HL-60 (cell line): ENCODE results near the gene SPATA17.

Experiments used
- DNase-seq, 2 experiments: peaks; one replicate each; pipeline ENCODE4 v3.0.0-alpha.2; 2010 to 2020; ENCODE audit warnings: low read depth in 1 of 2, low spot score in 1 of 2
- H3K27ac ChIP-seq: fragments of 250-450 bp; sonication (Bioruptor Pico); replicated peaks from 2 replicates; pipeline ENCODE4 v1.5.1; 2020; ENCODE audit warnings: mild to moderate bottlenecking, moderate library complexity
- H3K27me3 ChIP-seq: fragments of 250-450 bp; sonication (Bioruptor Pico); 2 replicates; pipeline ENCODE4 v1.5.1; 2021; ENCODE audit warnings: mild to moderate bottlenecking, moderate library complexity; ENCODE audit not compliant: insufficient read depth, poor library complexity, severe bottlenecking
- H3K4me3 ChIP-seq: replicated peaks from 2 replicates; pipeline ENCODE4 v1.5.1; 2011; ENCODE audit warnings: mild to moderate bottlenecking, control low read depth, low read length; ENCODE audit not compliant: insufficient read depth
- CTCF ChIP-seq: IDR thresholded peaks from one replicate; pipeline ENCODE4 v1.5.1; 2011; ENCODE audit warnings: low read length, control low read depth, inconsistent platforms; ENCODE audit not compliant: insufficient read depth
- GABPA ChIP-seq: IDR thresholded peaks from 2 replicates; pipeline ENCODE4 v1.6.1; 2012; ENCODE audit warnings: low read depth
- POLR2AphosphoS5 ChIP-seq: IDR thresholded peaks from 2 replicates; pipeline ENCODE4 v1.6.1; 2012; ENCODE audit warnings: low read depth
- REST ChIP-seq: IDR thresholded peaks from 2 replicates; pipeline ENCODE4 v1.6.1; 2012; ENCODE audit warnings: low read depth; ENCODE audit not compliant: insufficient replicate concordance
- SPI1 ChIP-seq: IDR thresholded peaks from 2 replicates; pipeline ENCODE4 v1.6.1; 2012; ENCODE audit warnings: low read depth, mild to moderate bottlenecking, borderline replicate concordance

The SPATA17 gene

GRCh38 chr1:217781056-217781455, 149.9 kb downstream of the SPATA17 start:
- no peak overlapping the region for H3K4me3 ChIP-seq
- DNase-seq = no peak
- TF ChIP-seq REST = no peak
- TF ChIP-seq GABPA = no peak
- no peak for TF ChIP-seq CTCF
- TF ChIP-seq SPI1 = no peak
- no peak for TF ChIP-seq POLR2AphosphoS5
- no peaks in the 10 kb centered on the region for H3K27me3 ChIP-seq
- H3K27ac ChIP-seq = no peak overlapping the region

GRCh38 chr1:217791091-217791490, 159.9 kb downstream of the SPATA17 start:
- Histone ChIP-seq H3K27me3 (no peaks in the 10 kb centered on the region), H3K4me3 (no peak overlapping the region), H3K27ac (no peak overlapping the region)
- no peak for DNase-seq
- TF ChIP-seq SPI1 = no peak
- TF ChIP-seq GABPA = no peak
- no peak for TF ChIP-seq REST
- TF ChIP-seq CTCF = no peak
- TF ChIP-seq POLR2AphosphoS5 = no peak

- no peak overlapping the region for H3K27ac ChIP-seq
- no peaks in the 10 kb centered on the region for H3K27me3 ChIP-seq
- no peak overlapping the region for H3K4me3 ChIP-seq
- TF ChIP-seq POLR2AphosphoS5 = no peak
- TF ChIP-seq SPI1 = no peak
- no peak for TF ChIP-seq REST
- TF ChIP-seq CTCF = no peak
- no peak for DNase-seq
Measured at GRCh38 chr1:217805792-217806191, 174.6 kb downstream of the SPATA17 start.
